Thyroid gland (tissue), 4 donors: ENCODE measurements around the gene MAGI1.

Source experiments
- CTCF ChIP-seq, 6 experiments: fragments of 200-600 bp in 3 of 6; fragments of 450-650 bp in 3 of 6; sonication (generic) in 3 of 6; IDR thresholded peaks; one replicate each; pipeline ENCODE4 v1.5.1; 2016 to 2019; ENCODE audit warnings: antibody characterized with exemption in 6 of 6, mild to moderate bottlenecking in 2 of 6, inconsistent platforms in 1 of 6, moderate library complexity in 1 of 6
- POLR2A ChIP-seq, 2 donors: fragments of 450-650 bp; IDR thresholded peaks; one replicate each; pipeline ENCODE4 v1.6.1; 2017; ENCODE audit warnings: antibody characterized with exemption in 2 of 2, mild to moderate bottlenecking in 2 of 2, moderate library complexity in 1 of 2

DNA sequence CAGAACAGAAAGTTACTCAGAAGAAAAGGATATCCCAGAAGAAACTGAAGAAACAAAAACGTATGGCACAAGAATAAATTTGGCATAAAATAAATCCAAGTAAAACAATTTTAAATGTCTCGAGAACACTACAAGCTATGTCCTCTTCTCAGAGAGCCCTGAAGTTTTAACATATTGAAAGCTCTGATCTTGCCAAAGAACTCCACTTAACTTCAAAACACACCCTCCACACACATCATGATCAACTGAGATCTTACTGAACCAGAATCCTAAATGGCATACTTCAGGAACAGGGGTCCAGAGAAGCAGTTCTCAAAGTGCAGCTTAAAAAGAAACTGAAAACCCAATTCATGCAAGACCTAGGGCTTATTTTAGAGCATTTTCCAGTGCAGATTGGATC is 194.3 kb downstream of the MAGI1 start:
- TF ChIP-seq CTCF (IDR thresholded peaks at IDR 0.05) (no peak), POLR2A (IDR thresholded peaks at IDR 0.05) (no peak)
